Heart left ventricle (tissue), 16 donors: Measurements from ENCODE around the gene KLHDC1. TPM values are rescaled to one million over a fixed set of nuclear protein-coding genes. Genes with fewer than 3 reads are reported as not detected.

ENCODE experiments used
- ATAC-seq, 4 donors: fragments of 200-7000 bp; cut with Tn5 transposase; one replicate each; pipeline ENCODE4 v1.9.1; 2020 to 2022; ENCODE audit warnings: moderate library complexity in 4 of 4, mild to moderate bottlenecking in 3 of 4, moderate number of reproducible peaks in 1 of 4
- DNase-seq, 5 donors: peaks; one replicate each; pipeline ENCODE4 v3.0.0-alpha.2; 2020
- H3K27ac ChIP-seq, 12 donors: fragments of 200-600 bp; sonication (generic) in 4 of 12; one replicate each; pipeline versions ENCODE4 v1.5.0 to v1.8.0; 2016 to 2022; ENCODE audit warnings: mild to moderate bottlenecking in 2 of 12
- H3K27me3 ChIP-seq, 9 donors: fragments of 200-600 bp; sonication (generic) in 2 of 9; one replicate each; pipeline versions ENCODE4 v1.5.1 to v1.8.0; 2016 to 2022; ENCODE audit warnings: mild to moderate bottlenecking in 3 of 9
- H3K36me3 ChIP-seq, 9 donors: fragments of 200-600 bp; sonication (generic) in 2 of 9; one replicate each; pipeline versions ENCODE4 v1.5.0 to v1.8.0; 2018 to 2022; ENCODE audit warnings: mild to moderate bottlenecking in 2 of 9
- H3K4me1 ChIP-seq, 12 donors: fragments of 200-600 bp; sonication (generic) in 4 of 12; one replicate each; pipeline versions ENCODE4 v1.5.0 to v1.8.0; 2016 to 2022; ENCODE audit warnings: mild to moderate bottlenecking in 3 of 12
- H3K4me3 ChIP-seq, 12 donors: fragments of 200-600 bp; sonication (generic) in 4 of 12; one replicate each; pipeline versions ENCODE4 v1.5.0 to v1.8.0; 2017 to 2022; ENCODE audit warnings: mild to moderate bottlenecking in 9 of 12, moderate library complexity in 4 of 12
- H3K9me3 ChIP-seq, 12 donors: fragments of 200-600 bp; sonication (generic) in 4 of 12; one replicate each; pipeline versions ENCODE4 v1.5.0 to v1.8.0; 2016 to 2022; ENCODE audit warnings: mild to moderate bottlenecking in 1 of 12
- CTCF ChIP-seq, 12 donors: fragments of 200-600 bp; sonication (generic) in 4 of 12; IDR thresholded peaks; one replicate each; pipeline versions ENCODE4 v1.5.0 to v1.8.0; 2018 to 2022; ENCODE audit warnings: antibody characterized with exemption in 12 of 12, mild to moderate bottlenecking in 5 of 12
- POLR2A ChIP-seq, 2 donors: fragments of 450-650 bp; IDR thresholded peaks; one replicate each; pipeline ENCODE4 v1.6.1; 2017; ENCODE audit warnings: antibody characterized with exemption in 2 of 2, mild to moderate bottlenecking in 2 of 2, moderate library complexity in 2 of 2
- WGBS, 4 donors: extraction: QIAGEN DNeasy Blood & Tissue Kit in 2 of 4; methylation state at CpG; one replicate each; pipeline versions ENCODE4 v1.1.5 to v1.1.7; 2013 to 2018; 5-methylcytosine and 5-hydroxymethylcytosine counted together
- intact Hi-C, 10 donors: fragments of 100-400 bp; cut with DNase I; formaldehyde crosslinking; loops; one replicate each; pipeline versions ENCODE4 v1.11.1 to v1.14.2; 2022
- polyA plus RNA-seq, 2 donors: library from polyadenylated mRNA; stranded (reverse); fragments of 200-250 nt; gene quantifications; one replicate each; pipeline ENCODE4 v1.2.3, GENCODE V29; 2013
- total RNA-seq, 9 donors: library from RNA; depleted of rRNA in 2 of 9; stranded (reverse); fragments of >200 nt in 2 of 9; fragmentation: NEBNext Ultra II Directional in 3 of 9; extraction: Animal tissue kit (Norgen Biotek cat#: 25700) in 3 of 9; gene quantifications; one replicate each; pipeline versions ENCODE4 v1.1.0 to v1.2.4, GENCODE V29; 2016 to 2023
- donor health status: ischemic (EF 13 %, LVEDD 7.1; RV severe dilation, severe dysfunction).
- donor health status: healthy with polysubstance abuse.
- donor health status: DM: no; HTN: yes; CAD: no.
- donor health status: DM: no; HTN: no; CAD: no.
- donor health status: ischemic (EF 25% LVEDD 6.9; RV normal size, moderate dysfunction).
- donor health status: ischemic (EF 25% LVEDD 5.7; RV mildly dilated, moderate dysfunction).
- donor health status: healthy.
- donor health status: DM: yes; HTN: yes; CAD: no.
- donor health status: ischemic (EF 35%, LVEDD 5.7; RV mildly dilated, moderate dysfunction).
- donor health status: nonischemic (EF 11% LVEDD 7.7; RV severe dilation, severe dysfunction).
- donor health status: DM: yes; HTN: yes; CAD: no.
- donor health status: PGD.
- donor health status: ischemic (EF 29% LVEDD 5.4; RV normal size, mild dysfunction).
- donor health status: nonischemic (EF 23%, LVEDD 6.1; RV moderate dilation, normal function).

The KLHDC1 gene
- total and polyA plus RNA-seq, 11 donors = 1.1 to 9.8 (median 6.4) TPM

- ATAC-seq = no peak
- TF ChIP-seq POLR2A (IDR thresholded peaks at IDR 0.05) = no peak
- no peak for TF ChIP-seq CTCF (IDR thresholded peaks at IDR 0.05)
- Histone ChIP-seq H3K9me3 (no peaks in the 10 kb centered on the region), H3K36me3 (peaks cover 0 to 35% (median 13%) of the 10 kb centered on the region in 9 donors), H3K27ac (no peak overlapping the region), H3K27me3 (no peaks in the 10 kb centered on the region), H3K4me3 (no peak overlapping the region), H3K4me1 (no peaks in the 10 kb centered on the region)
- intact Hi-C loops = no loop called here
- DNase-seq = no peak
- WGBS, 4 donors = 76 to 87% (median 86%) methylated on average over 5 of the region's 5 CpGs
Observed at GRCh38 chr14:49754570-49755097, 61.7 kb downstream of the KLHDC1 start.

GRCh38 chr14:49755378-49755777 is 62.5 kb downstream of the KLHDC1 start:
- intact Hi-C loops = no loop called here
- no peak for ATAC-seq

DNA sequence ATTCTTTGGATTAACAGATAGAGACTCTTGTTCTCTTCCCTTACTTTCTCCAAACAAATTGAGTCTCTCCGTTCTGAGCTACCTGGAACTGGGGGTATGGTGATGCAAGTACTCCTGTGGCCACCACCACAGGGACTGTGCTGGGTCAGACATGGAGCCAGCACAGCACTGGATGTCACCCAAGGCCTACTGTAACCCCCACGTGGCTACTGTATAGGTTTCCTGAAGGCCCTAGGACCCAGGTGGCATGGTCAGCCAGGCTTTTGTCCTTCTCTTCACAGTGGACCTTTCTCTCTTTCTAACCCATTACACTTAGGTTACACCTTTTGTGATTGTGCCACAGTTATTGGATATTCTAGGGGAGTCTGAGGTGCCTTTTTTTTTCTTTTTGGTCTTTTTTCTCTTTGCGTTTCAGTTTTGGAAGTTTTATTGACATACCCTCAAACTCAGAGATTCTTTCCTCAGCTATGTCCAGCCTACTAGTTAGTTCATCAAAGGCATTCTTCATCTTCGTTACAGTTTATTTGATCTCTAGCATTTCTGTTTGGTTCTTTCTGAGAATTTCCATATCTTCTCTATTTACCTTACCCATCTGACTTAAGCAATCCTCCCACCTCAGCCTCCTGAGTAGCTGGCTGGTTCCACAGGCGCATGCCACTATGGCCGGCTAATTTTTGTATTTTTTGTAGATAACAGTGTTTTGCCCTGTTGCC is 69.1 kb downstream of the KLHDC1 start:
- 79 to 84% (median 81%) methylated on average over 6 of the region's 6 CpGs for WGBS, 4 donors
- no peak for TF ChIP-seq CTCF (IDR thresholded peaks at IDR 0.05)
- no peak for TF ChIP-seq POLR2A (IDR thresholded peaks at IDR 0.05)
- Histone ChIP-seq H3K27me3 (no peaks in the 10 kb centered on the region), H3K27ac (no peak overlapping the region), H3K4me1 (peaks cover 0 to 5% (median 0%) of the 10 kb centered on the region in 12 donors), H3K9me3 (no peaks in the 10 kb centered on the region), H3K4me3 (no peak overlapping the region), H3K36me3 (no peaks in the 10 kb centered on the region)
- no peak for DNase-seq
- ATAC-seq = no peak
- intact Hi-C loops = loop anchor here in 2 of 10 donors (10.0 kb wide), 2 partner anchors 67 to 127 kb away; partner anchors contain the start of genes DNAAF2 (in 2 of the 2) and KLHDC1 (in 1 of the 2)

More at GRCh38 chr14:49755378-49755777, 62.5 kb downstream of the KLHDC1 start:
- Histone ChIP-seq H3K9me3 (no peaks in the 10 kb centered on the region), H3K4me3 (no peak overlapping the region), H3K27me3 (no peaks in the 10 kb centered on the region), H3K36me3 (peaks cover 0 to 30% (median 13%) of the 10 kb centered on the region in 9 donors), H3K27ac (no peak overlapping the region), H3K4me1 (no peaks in the 10 kb centered on the region)
- WGBS, 4 donors = 80 to 85% (median 83%) methylated on average over 3 of the region's 3 CpGs
- TF ChIP-seq CTCF (IDR thresholded peaks at IDR 0.05) (no peak), POLR2A (IDR thresholded peaks at IDR 0.05) (no peak)
- no peak for DNase-seq

GRCh38 chr14:49766839-49767238 is 73.9 kb downstream of the KLHDC1 start:
- DNase-seq = no peak
- H3K9me3 ChIP-seq = no peaks in the 10 kb centered on the region
- 86 to 89% (median 88%) methylated on average over 10 of the region's 10 CpGs for WGBS, 4 donors
- peaks cover 0 to 7% (median 4%) of the 10 kb centered on the region in 9 donors for H3K36me3 ChIP-seq
- no peaks in the 10 kb centered on the region for H3K27me3 ChIP-seq
- H3K4me1 ChIP-seq = peaks cover 0 to 34% (median 23%) of the 10 kb centered on the region in 12 donors
- intact Hi-C loops = loop anchor here in 8 of 10 donors (1.0 to 10.0 kb wide), 7 partner anchors 72 to 135 kb away; partner anchors contain the start of genes DNAAF2 (in 5 of the 8) and KLHDC1 (in 3 of the 8)
- peak overlapping the region in 11 of 12 donors; percentile 59 to 100 (median 94) for H3K4me3 ChIP-seq
- TF ChIP-seq CTCF (IDR thresholded peaks at IDR 0.05) = no peak
- no peak for TF ChIP-seq POLR2A (IDR thresholded peaks at IDR 0.05)
- ATAC-seq = no peak
- H3K27ac ChIP-seq = peak overlapping the region; percentile 91 to 99 (median 99)
